Progenitor cell of endocrine pancreas (in vitro differentiated cells): Measurements from ENCODE around the gene FSTL4. TPM values are rescaled to one million over a fixed set of nuclear protein-coding genes. Genes with fewer than 3 reads are reported as not detected.

Experiments used
- DNase-seq: peaks from one replicate; pipeline ENCODE4 v3.0.0; 2021; ENCODE audit warnings: low spot score; ENCODE audit not compliant: unreplicated experiment
- H3K27ac Mint-ChIP-seq: 2 replicates; pipeline ENCODE4 v1.8.0; 2021; ENCODE audit warnings: mild to moderate bottlenecking, moderate library complexity, mixed read lengths
- H3K27me3 Mint-ChIP-seq: 2 replicates; pipeline ENCODE4 v1.8.0; 2021; ENCODE audit warnings: mixed read lengths
- H3K36me3 Mint-ChIP-seq: 2 replicates; pipeline ENCODE4 v1.8.0; 2022; ENCODE audit warnings: mixed read lengths; ENCODE audit not compliant: insufficient read depth
- H3K4me1 Mint-ChIP-seq: 2 replicates; pipeline ENCODE4 v1.8.0; 2021; ENCODE audit warnings: low read depth, mixed read lengths
- H3K4me3 Mint-ChIP-seq: 2 replicates; pipeline ENCODE4 v1.8.0; 2021; ENCODE audit warnings: low read depth, mild to moderate bottlenecking, moderate library complexity, mixed read lengths
- H3K9me3 Mint-ChIP-seq: 2 replicates; pipeline ENCODE4 v1.8.0; 2021; ENCODE audit warnings: low read depth, mixed read lengths
- CTCF ChIP-seq: fragments of 200-600 bp; sonication (generic); IDR thresholded peaks from one replicate; pipeline ENCODE4 v1.5.0; 2021; ENCODE audit warnings: antibody characterized with exemption, mild to moderate bottlenecking; ENCODE audit not compliant: unreplicated experiment
- total RNA-seq: library from RNA; stranded (reverse); gene quantifications from 2 replicates; pipeline ENCODE4 v1.2.1, GENCODE V29; 2021

FSTL4 gene
- total RNA-seq, 1 donor from 2014 or later = 2.4 TPM

- TF ChIP-seq CTCF = no peak
- no peak for DNase-seq
- no peaks in the 10 kb centered on the region for H3K36me3 Mint-ChIP-seq
- no peaks in the 10 kb centered on the region for H3K9me3 Mint-ChIP-seq
- H3K27me3 Mint-ChIP-seq = no peaks in the 10 kb centered on the region
- H3K27ac Mint-ChIP-seq = no peak overlapping the region
- no peaks in the 10 kb centered on the region for H3K4me1 Mint-ChIP-seq
- H3K4me3 Mint-ChIP-seq = no peak overlapping the region
Measured at GRCh38 chr5:133230823-133231578, 381.3 kb downstream of the FSTL4 start.

GRCh38 chr5:133229931-133230664 is 382.2 kb downstream of the FSTL4 start:
- no peak overlapping the region for H3K27ac Mint-ChIP-seq
- no peak for DNase-seq
- H3K4me1 Mint-ChIP-seq = no peaks in the 10 kb centered on the region

GRCh38 chr5:133228316-133228715 is 384.0 kb downstream of the FSTL4 start:
- no peaks in the 10 kb centered on the region for H3K36me3 Mint-ChIP-seq
- no peak overlapping the region for H3K27ac Mint-ChIP-seq
- H3K4me3 Mint-ChIP-seq = no peak overlapping the region
- H3K27me3 Mint-ChIP-seq = no peaks in the 10 kb centered on the region
- H3K9me3 Mint-ChIP-seq = no peaks in the 10 kb centered on the region
- no peak for TF ChIP-seq CTCF
- no peak for DNase-seq
- H3K4me1 Mint-ChIP-seq = no peaks in the 10 kb centered on the region

More at GRCh38 chr5:133229931-133230664, 382.2 kb downstream of the FSTL4 start:
- Mint-ChIP-seq H3K36me3 (no peaks in the 10 kb centered on the region), H3K27me3 (no peaks in the 10 kb centered on the region), H3K9me3 (no peaks in the 10 kb centered on the region), H3K4me3 (no peak overlapping the region)
- TF ChIP-seq CTCF = no peak

- H3K4me3 Mint-ChIP-seq = no peak overlapping the region
- no peak for DNase-seq
- no peak overlapping the region for H3K27ac Mint-ChIP-seq
- H3K4me1 Mint-ChIP-seq = no peaks in the 10 kb centered on the region
- no peak for TF ChIP-seq CTCF
- H3K27me3 Mint-ChIP-seq = no peaks in the 10 kb centered on the region
- H3K36me3 Mint-ChIP-seq = no peaks in the 10 kb centered on the region
- no peaks in the 10 kb centered on the region for H3K9me3 Mint-ChIP-seq
Measured at GRCh38 chr5:133227897-133228296, 384.4 kb downstream of the FSTL4 start.

GRCh38 chr5:133227082-133227481 is 385.3 kb downstream of the FSTL4 start:
- no peak overlapping the region for H3K4me3 Mint-ChIP-seq
- peak; percentile 7 for TF ChIP-seq CTCF
- H3K27me3 Mint-ChIP-seq = no peaks in the 10 kb centered on the region
- no peaks in the 10 kb centered on the region for H3K9me3 Mint-ChIP-seq
- DNase-seq = no peak
- H3K36me3 Mint-ChIP-seq = no peaks in the 10 kb centered on the region
- H3K4me1 Mint-ChIP-seq = peaks cover 2% of the 10 kb centered on the region
- H3K27ac Mint-ChIP-seq = no peak overlapping the region
